A549 (cell line): ENCODE data around the gene SMAD3. TPM values are rescaled to one million over a fixed set of nuclear protein-coding genes. Genes with fewer than 3 reads are reported as not detected.

Source experiments
- ATAC-seq, 2 experiments: fragments of 200-7000 bp in 1 of 2; fragments of >200 bp in 1 of 2; cut with Nextera tagmentation in 1 of 2; cut with Tn5 transposase in 1 of 2; 3 replicates each; pipeline versions ENCODE4 v1.8.0 to v1.9.1; 2018 to 2020; ENCODE audit warnings: mild to moderate bottlenecking in 1 of 2, moderate library complexity in 1 of 2
- CTCF ChIA-PET: fragments of 300-600 bp; sonication (Branson Sonifier 250); formaldehyde crosslinking; extraction: SDS; loops from one replicate; lab custom pipeline; 2021; ENCODE audit warnings: antibody characterized with exemption, inconsistent platforms; lab: Yijun Ruan, JAX
- POLR2A ChIA-PET: fragments of 350-600 bp; formaldehyde crosslinking; extraction: SDS; loops from one replicate; lab custom pipeline; 2021; ENCODE audit warnings: antibody characterized with exemption, inconsistent platforms; lab: Yijun Ruan, JAX
- DNase-seq, 2 experiments: peaks; one replicate each; pipeline versions ENCODE4 v3.0.0 to v3.0.0-alpha.2; 2011 to 2016; ENCODE audit warnings: low read depth in 1 of 2, low spot score in 1 of 2
- FAIRE-seq: peaks from 2 replicates; lab custom pipeline; 2011; peaks lifted over from hg19 to GRCh38; lab: Jason Lieb, UNC
- H3K27ac ChIP-seq, 2 experiments: fragments of >200 bp; sonication (Bioruptor Twin); formaldehyde crosslinking; 3 replicates each; pipeline ENCODE4 v1.5.1; 2016 to 2017
- H3K4me1 ChIP-seq: fragments of >200 bp; sonication (Bioruptor Twin); formaldehyde crosslinking; 3 replicates; pipeline ENCODE4 v1.6.1; 2016
- H3K4me2 ChIP-seq: fragments of >200 bp; sonication (Bioruptor Twin); formaldehyde crosslinking; 3 replicates; pipeline ENCODE4 v1.6.1; 2016
- H3K4me3 ChIP-seq: fragments of >200 bp; sonication (Bioruptor Twin); formaldehyde crosslinking; 3 replicates; pipeline ENCODE4 v1.5.1; 2016
- H3K9me3 ChIP-seq: fragments of >200 bp; sonication (Bioruptor Twin); formaldehyde crosslinking; 3 replicates; pipeline ENCODE4 v1.6.1; 2016
- CBX2 ChIP-seq: fragments of 200-600 bp; sonication (generic); IDR thresholded peaks from 2 replicates; pipeline ENCODE4 v1.6.1; 2016; ENCODE audit warnings: low read depth, mild to moderate bottlenecking, borderline replicate concordance
- CEBPB ChIP-seq, 2 experiments: fragments of >200 bp in 1 of 2; sonication (Bioruptor Twin) in 1 of 2; formaldehyde crosslinking in 1 of 2; IDR thresholded peaks; 2 replicates each; pipeline ENCODE4 v1.6.1; 2012 to 2016
- CHD4 ChIP-seq: fragments of 200-600 bp; sonication (generic); IDR thresholded peaks from 2 replicates; pipeline ENCODE4 v1.6.1; 2016; ENCODE audit warnings: antibody characterized with exemption, mild to moderate bottlenecking, borderline replicate concordance
- EHMT2 ChIP-seq: fragments of 200-600 bp; sonication (generic); IDR thresholded peaks from 2 replicates; pipeline ENCODE4 v1.6.1; 2016; ENCODE audit warnings: antibody characterized with exemption, low read depth, mild to moderate bottlenecking, moderate library complexity
- EP300 ChIP-seq, 2 experiments: fragments of >200 bp; sonication (Bioruptor Twin); formaldehyde crosslinking; IDR thresholded peaks; 2 replicates in 1 of 2; 3 replicates in 1 of 2; pipeline ENCODE4 v1.6.1; 2016 to 2017
- ESRRA ChIP-seq: fragments of 150-350 bp; IDR thresholded peaks from 2 replicates; pipeline ENCODE4 v1.6.1; 2014; ENCODE audit warnings: mild to moderate bottlenecking, low read length, borderline replicate concordance
- FOSB ChIP-seq: fragments of 250-450 bp; sonication (Bioruptor Pico); IDR thresholded peaks from 2 replicates; pipeline ENCODE4 v1.5.0; 2020; ENCODE audit warnings: mild to moderate bottlenecking, moderate library complexity
- FOSL2 ChIP-seq, 2 experiments: fragments of 450-650 bp in 1 of 2; fragments of >200 bp in 1 of 2; sonication (Bioruptor Twin) in 1 of 2; formaldehyde crosslinking; IDR thresholded peaks; 2 replicates each; pipeline versions ENCODE4 v1.5.0 to v1.6.1; 2016 to 2020; ENCODE audit warnings: mild to moderate bottlenecking in 1 of 2, moderate library complexity in 1 of 2
- HOXA7 ChIP-seq: fragments of 250-450 bp; sonication (Bioruptor Pico); IDR thresholded peaks from 2 replicates; pipeline ENCODE4 v1.5.0; 2020; ENCODE audit warnings: mild to moderate bottlenecking, moderate library complexity
- HOXB5 ChIP-seq: fragments of 250-450 bp; sonication (Bioruptor Pico); IDR thresholded peaks from 2 replicates; pipeline ENCODE4 v1.5.0; 2020; ENCODE audit warnings: mild to moderate bottlenecking, moderate library complexity
- JUN ChIP-seq, 2 experiments: fragments of >200 bp; sonication (Bioruptor Twin); formaldehyde crosslinking; IDR thresholded peaks; 2 replicates in 1 of 2; 3 replicates in 1 of 2; pipeline ENCODE4 v1.6.1; 2016 to 2017
- JUNB ChIP-seq: fragments of >200 bp; sonication (Bioruptor Twin); formaldehyde crosslinking; IDR thresholded peaks from 2 replicates; pipeline ENCODE4 v1.6.1; 2016
- KDM5A ChIP-seq: fragments of 200-600 bp; sonication (generic); IDR thresholded peaks from 2 replicates; pipeline ENCODE4 v1.6.1; 2016; ENCODE audit warnings: antibody characterized with exemption, mild to moderate bottlenecking
- MAFK ChIP-seq: fragments of 450-650 bp; IDR thresholded peaks from 2 replicates; pipeline ENCODE4 v1.6.1; 2014; ENCODE audit not compliant: partially characterized antibody
- MYC ChIP-seq: IDR thresholded peaks from 2 replicates; pipeline ENCODE4 v1.6.1; 2012; ENCODE audit warnings: mild to moderate bottlenecking, inconsistent platforms, low read length, improper control_type of control experiment, borderline replicate concordance
- NFE2L2 ChIP-seq: fragments of 150-350 bp; conservative IDR thresholded peaks from 2 replicates; pipeline ENCODE4 v1.6.1; 2014; ENCODE audit warnings: low read length
- NPAS2 ChIP-seq: fragments of 250-450 bp; sonication (Bioruptor Pico); IDR thresholded peaks from 2 replicates; pipeline ENCODE4 v1.8.0; 2022; ENCODE audit warnings: mild to moderate bottlenecking, moderate library complexity, borderline replicate concordance
- PHF8 ChIP-seq: fragments of 200-600 bp; sonication (generic); IDR thresholded peaks from 2 replicates; pipeline ENCODE4 v1.6.1; 2016; ENCODE audit warnings: low read depth, mild to moderate bottlenecking, antibody characterized with exemption, moderate library complexity, borderline replicate concordance
- RAD21 ChIP-seq, 2 experiments: fragments of >200 bp in 1 of 2; sonication (Bioruptor Twin) in 1 of 2; formaldehyde crosslinking in 1 of 2; IDR thresholded peaks in 1 of 2; conservative IDR thresholded peaks in 1 of 2; 2 replicates in 1 of 2; 3 replicates in 1 of 2; pipeline ENCODE4 v1.6.1; 2012 to 2018; ENCODE audit warnings: inconsistent platforms in 1 of 2
- RARB ChIP-seq: fragments of 250-450 bp; sonication (Bioruptor Pico); IDR thresholded peaks from 2 replicates; pipeline ENCODE4 v1.8.0; 2021; ENCODE audit warnings: mild to moderate bottlenecking, moderate library complexity
- RFX5 ChIP-seq: fragments of 450-650 bp; IDR thresholded peaks from 2 replicates; pipeline ENCODE4 v1.7.1; 2014; ENCODE audit warnings: antibody characterized with exemption, mild to moderate bottlenecking, moderate library complexity
- RNF2 ChIP-seq: fragments of 200-600 bp; sonication (generic); IDR thresholded peaks from 2 replicates; pipeline ENCODE4 v1.6.1; 2016; ENCODE audit warnings: low read depth, mild to moderate bottlenecking, antibody characterized with exemption, moderate library complexity, borderline replicate concordance
- WGBS: methylation state at CpG from one replicate; pipeline ENCODE4 v1.1.6; 2017; ENCODE audit errors: missing lambda C conversion rate; 5-methylcytosine and 5-hydroxymethylcytosine counted together
- polyA plus RNA-seq, 4 experiments: library from polyadenylated mRNA; depleted of rRNA in 3 of 4; stranded (reverse); fragments of >200 nt; fragmentation: RNase III in 1 of 4; extraction: RNeasy Plus Mini Kit Qiagen cat#74134 plus additional on column Dnase treatment in 1 of 4; gene quantifications; 2 replicates in 3 of 4; 3 replicates in 1 of 4; pipeline ENCODE4 v1.2.3, GENCODE V29; 2011 to 2017
- TF ChIP-seq, protein P1 (sequence below): fragments of 200-600 bp; sonication (generic); IDR thresholded peaks from 2 replicates; pipeline ENCODE4 v1.6.1; 2016; ENCODE audit warnings: antibody characterized with exemption, mild to moderate bottlenecking, moderate library complexity
- TF ChIP-seq, protein P2 (sequence below): fragments of 450-650 bp; IDR thresholded peaks from 2 replicates; pipeline ENCODE4 v1.6.1; 2014; ENCODE audit warnings: antibody characterized with exemption
- TF ChIP-seq, protein P3 (sequence below): fragments of 150-350 bp; IDR thresholded peaks from 2 replicates; pipeline ENCODE4 v1.6.1; 2014; ENCODE audit warnings: low read depth, mild to moderate bottlenecking, low read length
- TF ChIP-seq, protein P4 (sequence below): IDR thresholded peaks from 2 replicates; pipeline ENCODE4 v1.6.1; 2012

Gene SMAD3
- polyA plus RNA-seq, 2 of the 4 experiments (the other 2 are of a cell fraction): 74.6 to 77.2 TPM

DNA sequence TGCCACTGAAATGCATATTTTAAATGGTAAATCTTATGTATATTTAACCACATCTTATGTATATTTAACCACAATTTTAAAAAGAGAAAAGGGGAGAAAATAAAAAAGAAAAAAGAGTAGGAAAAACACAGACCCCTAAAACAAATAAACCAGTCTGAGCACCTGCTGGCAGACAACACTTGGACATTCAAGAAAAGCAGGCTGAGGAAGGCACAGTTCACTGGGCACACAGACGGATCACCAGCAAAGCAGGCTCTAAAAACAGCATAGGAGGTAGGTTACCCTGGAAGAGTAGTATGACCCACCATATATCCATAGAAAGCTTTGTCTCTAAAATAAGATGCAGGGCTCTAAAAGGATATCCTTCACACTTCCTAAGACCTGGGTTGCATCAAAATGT, 162.0 kb downstream of the SMAD3 start:
- Histone ChIP-seq H3K4me3 (no peak overlapping the region), H3K4me2 (no peak overlapping the region), H3K4me1 (peaks cover 2% of the 10 kb centered on the region)
- WGBS: 95% methylated on average over 1 of the region's 1 CpG
- ChIA-PET CTCF (no interaction called here), POLR2A (no interaction called here)
- no peak for DNase-seq
- no peak for FAIRE-seq
- TF ChIP-seq RFX5 (no peak), EHMT2 (no peak)
- TF ChIP-seq, protein P1, sequence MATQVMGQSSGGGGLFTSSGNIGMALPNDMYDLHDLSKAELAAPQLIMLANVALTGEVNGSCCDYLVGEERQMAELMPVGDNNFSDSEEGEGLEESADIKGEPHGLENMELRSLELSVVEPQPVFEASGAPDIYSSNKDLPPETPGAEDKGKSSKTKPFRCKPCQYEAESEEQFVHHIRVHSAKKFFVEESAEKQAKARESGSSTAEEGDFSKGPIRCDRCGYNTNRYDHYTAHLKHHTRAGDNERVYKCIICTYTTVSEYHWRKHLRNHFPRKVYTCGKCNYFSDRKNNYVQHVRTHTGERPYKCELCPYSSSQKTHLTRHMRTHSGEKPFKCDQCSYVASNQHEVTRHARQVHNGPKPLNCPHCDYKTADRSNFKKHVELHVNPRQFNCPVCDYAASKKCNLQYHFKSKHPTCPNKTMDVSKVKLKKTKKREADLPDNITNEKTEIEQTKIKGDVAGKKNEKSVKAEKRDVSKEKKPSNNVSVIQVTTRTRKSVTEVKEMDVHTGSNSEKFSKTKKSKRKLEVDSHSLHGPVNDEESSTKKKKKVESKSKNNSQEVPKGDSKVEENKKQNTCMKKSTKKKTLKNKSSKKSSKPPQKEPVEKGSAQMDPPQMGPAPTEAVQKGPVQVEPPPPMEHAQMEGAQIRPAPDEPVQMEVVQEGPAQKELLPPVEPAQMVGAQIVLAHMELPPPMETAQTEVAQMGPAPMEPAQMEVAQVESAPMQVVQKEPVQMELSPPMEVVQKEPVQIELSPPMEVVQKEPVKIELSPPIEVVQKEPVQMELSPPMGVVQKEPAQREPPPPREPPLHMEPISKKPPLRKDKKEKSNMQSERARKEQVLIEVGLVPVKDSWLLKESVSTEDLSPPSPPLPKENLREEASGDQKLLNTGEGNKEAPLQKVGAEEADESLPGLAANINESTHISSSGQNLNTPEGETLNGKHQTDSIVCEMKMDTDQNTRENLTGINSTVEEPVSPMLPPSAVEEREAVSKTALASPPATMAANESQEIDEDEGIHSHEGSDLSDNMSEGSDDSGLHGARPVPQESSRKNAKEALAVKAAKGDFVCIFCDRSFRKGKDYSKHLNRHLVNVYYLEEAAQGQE: no peak
- TF ChIP-seq, all 56 proteins: peak for 0
- ATAC-seq: no peak
- no peaks in the 10 kb centered on the region for H3K9me3 ChIP-seq
- no peak overlapping the region for H3K27ac ChIP-seq

DNA sequence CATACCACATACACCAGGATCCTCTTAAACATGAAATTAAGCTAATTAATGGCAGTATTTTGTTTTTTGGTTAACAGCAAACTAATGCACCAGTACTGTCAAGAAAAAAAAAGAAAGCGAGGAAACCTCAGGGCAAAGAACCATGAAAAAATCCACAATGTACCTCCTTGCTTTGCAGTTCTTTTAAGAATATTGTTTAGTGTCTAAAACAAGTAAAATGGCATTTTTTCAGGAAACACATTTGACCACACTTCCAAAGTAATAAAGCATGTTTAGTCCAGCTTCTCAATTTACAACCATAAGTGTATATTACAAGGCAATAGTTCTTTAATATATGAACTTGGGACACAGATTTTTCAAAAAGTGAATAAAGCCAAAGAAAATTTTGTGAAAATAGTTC, 162.4 kb downstream of the SMAD3 start:
- WGBS: 94% methylated on average over 1 of the region's 1 CpG
- no peak for FAIRE-seq
- Histone ChIP-seq H3K4me3 (no peak overlapping the region), H3K9me3 (no peaks in the 10 kb centered on the region)
- POLR2A ChIA-PET: no interaction called here
- TF ChIP-seq RARB (CRISPR knock-in tag) (no peak), HOXB5 (CRISPR knock-in tag) (no peak), KDM5A (no peak), FOSL2 (IDR thresholded peaks at IDR 0.05) (no peak), FOSL2 (CRISPR knock-in tag; IDR thresholded peaks at IDR 0.05) (no peak), RNF2 (no peak), NPAS2 (no peak), JUN (IDR thresholded peaks at IDR 0.05) (no peak), MAFK (no peak), FOSB (CRISPR knock-in tag) (no peak), NFE2L2 (no peak), JUNB (no peak), PHF8 (no peak)
- TF ChIP-seq, protein P2, sequence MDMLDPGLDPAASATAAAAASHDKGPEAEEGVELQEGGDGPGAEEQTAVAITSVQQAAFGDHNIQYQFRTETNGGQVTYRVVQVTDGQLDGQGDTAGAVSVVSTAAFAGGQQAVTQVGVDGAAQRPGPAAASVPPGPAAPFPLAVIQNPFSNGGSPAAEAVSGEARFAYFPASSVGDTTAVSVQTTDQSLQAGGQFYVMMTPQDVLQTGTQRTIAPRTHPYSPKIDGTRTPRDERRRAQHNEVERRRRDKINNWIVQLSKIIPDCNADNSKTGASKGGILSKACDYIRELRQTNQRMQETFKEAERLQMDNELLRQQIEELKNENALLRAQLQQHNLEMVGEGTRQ: no peak
- TF ChIP-seq, protein P3, sequence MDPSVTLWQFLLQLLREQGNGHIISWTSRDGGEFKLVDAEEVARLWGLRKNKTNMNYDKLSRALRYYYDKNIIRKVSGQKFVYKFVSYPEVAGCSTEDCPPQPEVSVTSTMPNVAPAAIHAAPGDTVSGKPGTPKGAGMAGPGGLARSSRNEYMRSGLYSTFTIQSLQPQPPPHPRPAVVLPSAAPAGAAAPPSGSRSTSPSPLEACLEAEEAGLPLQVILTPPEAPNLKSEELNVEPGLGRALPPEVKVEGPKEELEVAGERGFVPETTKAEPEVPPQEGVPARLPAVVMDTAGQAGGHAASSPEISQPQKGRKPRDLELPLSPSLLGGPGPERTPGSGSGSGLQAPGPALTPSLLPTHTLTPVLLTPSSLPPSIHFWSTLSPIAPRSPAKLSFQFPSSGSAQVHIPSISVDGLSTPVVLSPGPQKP: no peak
- TF ChIP-seq, all 56 proteins: peak for 0
- DNase-seq (no peak), ATAC-seq (no peak)
- Histone ChIP-seq H3K27ac (no peak overlapping the region), H3K4me1 (peaks cover 7% of the 10 kb centered on the region), H3K4me2 (no peak overlapping the region)
- CTCF ChIA-PET: no interaction called here

DNA sequence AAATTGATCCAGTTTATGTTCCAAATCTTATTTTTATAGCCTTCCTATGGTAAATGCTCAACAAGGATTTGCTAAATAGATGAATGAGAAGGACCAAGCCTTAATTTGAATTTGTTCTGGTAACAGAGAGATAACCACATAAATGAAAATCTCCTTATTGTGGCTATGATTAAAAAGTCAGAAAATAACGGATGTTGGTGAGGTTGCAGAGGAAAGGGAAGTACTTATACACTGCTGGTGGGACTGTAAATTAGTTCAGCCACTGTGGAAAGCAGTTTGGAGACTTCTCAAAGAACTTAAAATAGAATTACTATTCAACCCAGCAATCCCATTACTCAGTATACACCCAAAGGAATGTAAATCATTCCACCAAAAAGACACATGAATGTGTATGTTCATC, 162.9 kb downstream of the SMAD3 start:
- Histone ChIP-seq H3K4me2 (no peak overlapping the region), H3K4me3 (no peak overlapping the region), H3K9me3 (no peaks in the 10 kb centered on the region), H3K4me1 (peaks cover 8% of the 10 kb centered on the region), H3K27ac (no peak overlapping the region)
- ChIA-PET CTCF (no interaction called here), POLR2A (no interaction called here)
- DNase-seq: no peak
- FAIRE-seq: no peak
- TF ChIP-seq, protein P4, sequence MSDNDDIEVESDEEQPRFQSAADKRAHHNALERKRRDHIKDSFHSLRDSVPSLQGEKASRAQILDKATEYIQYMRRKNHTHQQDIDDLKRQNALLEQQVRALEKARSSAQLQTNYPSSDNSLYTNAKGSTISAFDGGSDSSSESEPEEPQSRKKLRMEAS: no peak
- TF ChIP-seq, protein P1: no peak
- no peak for TF ChIP-seq EP300 (IDR thresholded peaks at IDR 0.05)
- TF ChIP-seq RAD21 (conservative IDR thresholded peaks at IDR 0.05 in 1 of 2, IDR thresholded peaks at IDR 0.05 in 1 of 2): no peak
- no peak for TF ChIP-seq HOXA7 (CRISPR knock-in tag)
- TF ChIP-seq MAFK: no peak
- TF ChIP-seq MYC: no peak
- TF ChIP-seq CBX2: no peak
- no peak for TF ChIP-seq CHD4
- no peak for TF ChIP-seq ESRRA
- TF ChIP-seq CEBPB (IDR thresholded peaks at IDR 0.05): no peak
- no peak for ATAC-seq
- WGBS: 92% methylated on average over 1 of the region's 1 CpG
